GM12878 (cell line): ENCODE results near the gene CA5A.

Experiments
- ATF2 ChIP-seq: IDR thresholded peaks from 2 replicates; pipeline ENCODE4 v1.6.1; 2012; ENCODE audit warnings: low read length, inconsistent platforms
- CBX5 ChIP-seq: sonication (generic); IDR thresholded peaks from 2 replicates; pipeline ENCODE4 v1.6.1; 2016; ENCODE audit warnings: low read depth, moderate library complexity, mild to moderate bottlenecking, inconsistent platforms
- CHD1 ChIP-seq: IDR thresholded peaks from 2 replicates; pipeline ENCODE4 v1.6.1; 2012; ENCODE audit warnings: low read depth, low read length, improper control_type of control experiment
- CREB1 ChIP-seq: IDR thresholded peaks from 2 replicates; pipeline ENCODE4 v1.6.1; 2012; ENCODE audit warnings: low read depth, mild to moderate bottlenecking, inconsistent platforms
- CTCF ChIP-seq, 3 experiments: IDR thresholded peaks in 2 of 3; conservative IDR thresholded peaks in 1 of 3; 2 replicates each; pipeline ENCODE4 v1.5.1; 2011; ENCODE audit warnings: low read depth in 3 of 3, low read length in 3 of 3, mild to moderate bottlenecking in 3 of 3, control low read depth in 2 of 3, moderate library complexity in 2 of 3, inconsistent platforms in 1 of 3, mixed read lengths in 1 of 3; ENCODE audit not compliant: control insufficient read depth in 2 of 3, insufficient read depth in 1 of 3; ENCODE audit errors: extremely low read depth in 1 of 3
- FOS ChIP-seq: IDR thresholded peaks from 3 replicates; pipeline ENCODE4 v1.6.1; 2011; ENCODE audit warnings: borderline replicate concordance; ENCODE audit not compliant: insufficient read length; ENCODE audit errors: extremely low read depth
- HDAC2 ChIP-seq: fragments of 200-600 bp; sonication (generic); IDR thresholded peaks from 2 replicates; pipeline ENCODE4 v1.6.1; 2017
- NBN ChIP-seq: fragments of 450-650 bp; IDR thresholded peaks from 2 replicates; pipeline ENCODE4 v1.6.1; 2016
- POLR2AphosphoS5 ChIP-seq: IDR thresholded peaks from 2 replicates; pipeline ENCODE4 v1.6.1; 2011; ENCODE audit warnings: mild to moderate bottlenecking, low read length, inconsistent platforms
- RAD21 ChIP-seq: IDR thresholded peaks from 2 replicates; pipeline ENCODE4 v1.6.1; 2011; ENCODE audit warnings: mild to moderate bottlenecking, low read depth, low read length, moderate library complexity; ENCODE audit not compliant: insufficient read depth
- RBBP5 ChIP-seq: fragments of 200-600 bp; sonication (generic); conservative IDR thresholded peaks from 2 replicates; pipeline ENCODE4 v1.6.1; 2016
- REST ChIP-seq: IDR thresholded peaks from 2 replicates; pipeline ENCODE4 v1.6.1; 2012; ENCODE audit warnings: mild to moderate bottlenecking, low read depth, low read length
- SP1 ChIP-seq: IDR thresholded peaks from one replicate; pipeline ENCODE4 v1.6.1; 2011; ENCODE audit warnings: low read depth, low read length
- USF2 ChIP-seq: IDR thresholded peaks from 2 replicates; pipeline ENCODE4 v1.6.1; 2011; ENCODE audit warnings: low read depth, low read length, improper control_type of control experiment, borderline replicate concordance

- no peak for TF ChIP-seq CREB1
- no peak for TF ChIP-seq CTCF (IDR thresholded peaks at IDR 0.05 in 2 of 3, conservative IDR thresholded peaks at IDR 0.05 in 1 of 3; ENCODE audit: control insufficient read depth in 2 of 3, extremely low read depth in 1 of 3, insufficient read depth in 1 of 3, low read depth in 3 of 3, low read length in 3 of 3)
- no peak for TF ChIP-seq CBX5
- TF ChIP-seq CHD1 = no peak
- TF ChIP-seq ATF2 = no peak
- TF ChIP-seq NBN = no peak
- TF ChIP-seq RBBP5 = no peak
- no peak for TF ChIP-seq REST
- TF ChIP-seq HDAC2 = no peak
- no peak for TF ChIP-seq FOS
- TF ChIP-seq RAD21 = no peak
- no peak for TF ChIP-seq SP1
- TF ChIP-seq POLR2AphosphoS5 = no peak
- TF ChIP-seq USF2 = no peak
Observed at GRCh38 chr16:87959391-87959990, 23.2 kb upstream of the CA5A start.
